Putamen (tissue), 1 donor: ENCODE measurements around the gene CD209.

Experiments used
- DNase-seq: peaks from one replicate; pipeline ENCODE4 v3.0.0-alpha.2; 2016; ENCODE audit warnings: low spot score

The CD209 gene

GRCh38 chr19:7737215-7737614 is 10.1 kb downstream of the CD209 start:
- DNase-seq = no peak

DNA sequence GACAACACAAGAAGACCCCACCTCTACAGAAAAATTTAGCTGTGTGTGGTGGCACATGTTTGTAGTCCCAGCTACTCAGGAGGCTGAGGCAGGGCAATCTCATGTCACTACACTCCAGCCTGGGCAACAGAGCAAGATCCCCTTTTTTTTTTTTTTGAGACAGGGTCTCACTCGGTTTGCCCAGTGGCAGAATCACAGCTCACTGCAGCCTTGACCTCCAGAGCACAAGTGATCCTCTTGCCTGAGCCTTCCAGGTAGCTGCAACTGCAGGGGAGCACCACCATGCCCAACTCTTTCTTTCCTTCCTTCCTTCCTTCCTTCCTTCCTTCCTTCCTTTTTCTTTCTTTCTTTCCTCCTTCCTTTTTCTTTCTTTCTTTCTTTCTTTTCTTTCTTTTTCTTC is 11.2 kb downstream of the CD209 start:
- DNase-seq = no peak

- DNase-seq = no peak
These were observed 12.8 kb downstream of the CD209 start for GRCh38 chr19:7734220-7735203.

- no peak for DNase-seq
These were observed 14.0 kb downstream of the CD209 start for GRCh38 chr19:7733376-7733775.

GRCh38 chr19:7732045-7732444 is 15.3 kb downstream of the CD209 start, which contains the start of gene CLEC4G:
Gene CLEC4G (minus strand): TSS chr19:7732110. CDS start chr19:7732102, 8 bp downstream.
- no peak for DNase-seq

DNA sequence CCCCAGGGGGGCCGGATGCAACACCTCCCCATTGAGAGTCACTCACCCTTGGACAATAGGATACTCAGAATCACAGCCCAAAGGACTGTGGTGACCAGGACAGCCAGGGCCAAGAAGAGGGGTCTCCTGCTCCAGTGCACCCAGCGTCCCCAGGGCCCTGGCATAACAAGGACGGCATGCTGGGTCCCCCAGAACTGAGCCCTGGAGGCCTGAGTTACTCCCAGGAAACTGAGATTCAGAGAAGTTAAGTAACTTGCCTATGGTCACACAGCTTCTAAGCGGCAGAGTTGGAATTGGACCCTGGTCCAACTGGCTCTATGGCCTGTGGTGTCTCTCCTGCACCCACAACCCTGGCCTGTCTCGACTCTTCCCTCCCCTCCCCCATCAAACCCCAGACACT is 15.7 kb downstream of the CD209 start:
- no peak for DNase-seq

- no peak for DNase-seq
These were observed 16.1 kb downstream of the CD209 start for GRCh38 chr19:7731218-7731595.

DNA sequence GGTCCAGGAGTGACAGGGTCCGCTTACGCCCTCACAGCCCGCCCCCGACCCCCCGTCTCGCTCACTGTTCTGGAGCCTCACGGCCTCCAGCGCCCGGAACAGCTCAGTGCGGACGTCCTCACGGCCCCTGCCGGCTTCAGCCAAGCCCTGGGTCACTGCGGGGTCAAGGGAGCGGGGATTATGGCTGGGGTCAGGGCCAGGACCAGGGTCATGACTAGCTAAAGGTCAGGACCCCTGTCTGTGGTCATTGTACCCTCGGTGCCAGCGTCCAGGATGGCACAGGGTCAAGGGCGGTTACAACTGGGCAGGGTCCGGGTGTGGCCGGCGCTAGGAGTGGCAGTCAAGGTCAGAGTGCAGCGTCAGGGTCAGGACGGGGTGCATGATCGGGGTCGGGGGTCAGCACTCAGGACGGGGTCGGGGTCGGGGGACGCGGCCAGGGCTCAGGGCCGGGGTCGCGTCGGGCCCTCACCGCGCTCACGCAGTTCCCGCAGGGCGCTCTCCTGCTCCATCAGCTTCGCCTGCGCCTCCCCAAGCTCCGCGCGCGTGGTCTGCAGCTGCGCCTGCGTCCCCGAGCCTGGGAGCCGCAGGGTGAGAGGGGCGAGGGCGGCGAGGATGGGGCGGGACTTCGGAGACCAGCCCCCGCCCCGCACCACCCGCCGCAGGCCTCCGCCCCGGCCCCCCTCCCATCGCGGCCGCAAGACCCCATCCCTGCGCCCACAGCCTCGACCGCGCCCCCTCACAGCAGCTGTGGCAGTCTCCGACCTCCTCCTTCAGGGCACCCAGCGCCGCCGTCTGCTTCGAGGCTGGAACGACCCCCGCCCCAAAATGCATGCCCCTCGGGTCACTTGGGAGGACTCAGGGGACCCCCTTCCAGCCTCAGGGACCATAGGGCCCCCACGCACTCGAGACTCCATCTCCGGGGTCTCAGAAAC is 16.8 kb downstream of the CD209 start:
- DNase-seq = no peak

- no peak for DNase-seq
These were observed 17.5 kb downstream of the CD209 start for GRCh38 chr19:7729831-7730285.

- DNase-seq = no peak
These were observed 18.1 kb downstream of the CD209 start for GRCh38 chr19:7729211-7729610.

- no peak for DNase-seq
These were observed 21.5 kb downstream of the CD209 start for GRCh38 chr19:7725791-7726190.

GRCh38 chr19:7722231-7722651 is 25.1 kb downstream of the CD209 start:
- no peak for DNase-seq

DNA sequence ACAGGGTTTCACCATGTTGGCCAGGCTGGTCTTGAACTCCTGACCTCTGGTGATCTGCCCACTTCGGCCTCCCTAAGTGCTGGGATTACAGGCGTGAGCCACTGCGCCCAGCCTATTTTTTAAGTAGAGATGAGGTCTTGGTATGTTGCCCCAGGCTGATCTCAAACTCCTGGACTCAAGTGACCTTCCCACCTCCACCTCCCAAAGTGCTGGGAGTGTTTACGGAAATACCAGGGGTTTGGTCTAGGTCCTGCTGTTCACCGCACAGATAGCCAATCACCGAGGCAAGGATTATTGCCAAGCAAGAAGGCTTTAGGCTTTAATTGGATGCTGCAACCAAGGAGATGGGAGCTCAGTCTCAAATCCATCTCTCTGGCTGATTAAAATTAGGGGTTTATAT is 27.0 kb downstream of the CD209 start:
- DNase-seq = no peak

DNA sequence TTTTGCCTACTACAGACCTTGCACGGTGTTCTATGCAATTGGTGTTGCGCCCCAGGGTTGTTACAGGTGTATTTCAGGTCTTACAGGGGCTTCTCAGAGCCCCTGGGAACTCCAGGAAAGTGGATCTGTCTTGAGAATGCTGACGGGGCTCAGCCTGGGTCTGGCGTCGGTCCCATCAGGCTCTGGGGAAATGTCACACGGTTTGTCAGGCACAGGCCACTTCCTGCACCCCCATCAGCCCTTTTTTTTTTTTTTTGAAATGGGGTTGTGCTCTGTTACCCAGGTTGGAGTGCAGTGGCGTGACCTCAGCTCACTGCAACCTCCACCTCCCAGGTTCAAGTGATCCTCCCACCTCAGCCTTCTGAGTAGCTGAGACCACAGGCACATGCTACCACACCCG is 28.7 kb downstream of the CD209 start:
- DNase-seq = no peak

GRCh38 chr19:7716762-7717161 is 30.6 kb downstream of the CD209 start:
- DNase-seq = no peak

DNA sequence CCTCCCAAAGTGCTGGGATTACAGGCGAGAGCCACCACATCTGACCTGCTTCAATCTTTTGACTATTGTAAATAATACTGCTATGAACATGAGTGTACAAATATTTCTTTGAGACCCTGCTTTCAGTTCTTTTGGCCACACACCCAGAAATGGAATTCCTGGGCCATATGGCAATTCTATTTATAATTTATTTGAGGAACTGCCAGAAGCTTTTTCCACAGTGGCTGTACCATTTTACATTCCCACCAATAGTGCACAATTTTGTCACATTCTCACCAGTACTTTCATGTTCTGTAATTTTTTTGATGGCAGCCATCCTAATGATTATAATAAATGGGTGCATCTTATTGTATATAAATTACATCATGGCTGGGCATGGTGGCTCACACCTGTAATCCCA is 31.7 kb downstream of the CD209 start:
- no peak for DNase-seq

DNA sequence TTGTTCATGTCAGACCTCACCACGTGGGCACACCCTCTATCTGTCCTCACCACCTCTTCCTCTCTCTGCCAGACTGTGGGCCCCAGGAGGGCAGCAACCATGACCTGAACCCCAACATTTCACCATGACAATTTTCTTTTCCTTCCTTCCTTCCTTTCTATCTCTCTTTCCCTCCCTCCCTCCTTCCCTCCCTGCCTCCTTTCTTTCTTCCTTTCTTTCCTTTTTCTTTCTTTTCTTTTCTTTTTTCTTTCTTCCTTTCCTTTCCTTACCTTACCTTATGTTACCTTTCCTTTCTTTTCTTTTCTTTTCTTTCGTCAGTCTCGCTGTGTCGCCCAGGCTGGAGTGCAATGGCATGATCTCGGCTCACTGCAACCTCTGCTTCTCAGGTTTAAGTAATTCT is 36.7 kb downstream of the CD209 start:
- DNase-seq = no peak

DNA sequence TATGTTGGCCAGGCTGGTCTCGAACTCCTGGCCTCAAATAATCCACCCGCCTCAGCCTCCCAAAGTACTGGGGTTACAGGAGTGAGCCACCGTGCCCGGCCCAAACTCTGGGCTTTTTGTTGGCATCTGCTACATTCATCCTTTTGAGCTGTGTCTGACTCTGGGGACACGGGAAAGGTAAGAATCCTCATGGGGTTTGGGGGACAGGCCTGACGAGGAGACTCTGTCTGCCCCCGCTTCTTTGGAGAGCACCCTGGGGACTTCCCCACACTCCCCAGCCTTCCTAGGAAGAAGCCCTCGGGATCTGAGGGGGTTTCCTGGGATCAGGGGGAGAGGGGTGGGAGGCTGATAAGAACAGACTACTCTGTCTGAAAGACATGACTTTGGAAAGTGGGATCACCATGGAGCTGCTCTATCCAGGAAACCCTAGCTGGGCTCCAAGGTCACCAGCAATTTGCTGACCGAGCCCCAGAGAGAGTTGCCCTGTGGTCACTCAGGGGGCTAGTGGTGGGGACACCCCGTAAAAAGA is 37.3 kb downstream of the CD209 start:
- no peak for DNase-seq

- no peak for DNase-seq
These were observed 40.3 kb downstream of the CD209 start for GRCh38 chr19:7706955-7707456.

GRCh38 chr19:7706188-7706954 is 41.0 kb downstream of the CD209 start:
- DNase-seq = no peak
